K562 (cell line): ENCODE results near the gene SLC12A3. TPM values are rescaled to one million over a fixed set of nuclear protein-coding genes. Genes with fewer than 3 reads are reported as not detected.

Source experiments
- CBFA2T3 ChIP-seq: fragments of 450-650 bp; IDR thresholded peaks from 2 replicates; pipeline ENCODE4 v1.6.1; 2017
- CSDE1 ChIP-seq, 2 experiments: fragments of 450-650 bp; IDR thresholded peaks; 2 replicates each; pipeline ENCODE4 v1.6.1; 2016; ENCODE audit warnings: mild to moderate bottlenecking in 1 of 2
- EP300 ChIP-seq: IDR thresholded peaks from 2 replicates; pipeline ENCODE4 v1.6.1; 2012; ENCODE audit warnings: low read length, improper control_type of control experiment
- TRIM28 ChIP-seq: fragments of 450-650 bp; IDR thresholded peaks from 2 replicates; pipeline ENCODE4 v1.6.1; 2017
- ZBTB17 ChIP-seq: fragments of 450-650 bp; formaldehyde crosslinking; IDR thresholded peaks from 2 replicates; pipeline ENCODE4 v1.4.0; 2020; ENCODE audit warnings: mild to moderate bottlenecking
- ZFX ChIP-seq: sonication (generic); formaldehyde crosslinking; IDR thresholded peaks from 2 replicates; pipeline ENCODE4 v1.8.0; 2022; ENCODE audit warnings: mild to moderate bottlenecking, missing genetic modification reagents, moderate library complexity
- ZNF165 ChIP-seq: fragments of 250-450 bp; sonication (Bioruptor Pico); IDR thresholded peaks from 2 replicates; pipeline ENCODE4 v1.4.0; 2020; ENCODE audit warnings: borderline replicate concordance
- ZNF583 ChIP-seq: fragments of 250-450 bp; sonication (Bioruptor Pico); IDR thresholded peaks from 2 replicates; pipeline ENCODE4 v1.4.0; 2020
- polyA plus RNA-seq, 8 experiments: library from polyadenylated mRNA; depleted of rRNA in 4 of 8; stranded (reverse) in 5 of 8; unstranded in 3 of 8; fragments of >200 nt; fragmentation: Nextera tagmentation in 2 of 8; fragmentation: Illumina TruSeq in 1 of 8; extraction: Ambion mirVana in 2 of 8; extraction: Trizol in 1 of 8; gene quantifications; 2 replicates each; pipeline versions ENCODE4 v1.2.1 to v1.2.3, GENCODE V29; 2011 to 2014; ENCODE audit warnings: inconsistent platforms in 1 of 8, missing spikeins in 1 of 8
- total RNA-seq, 7 experiments: library from RNA; depleted of rRNA in 6 of 7; stranded (reverse); fragments of >200 nt in 6 of 7; fragmentation: Illumina TruSeq in 2 of 7; extraction: Trizol in 2 of 7; gene quantifications; 2 replicates each; pipeline versions ENCODE4 v1.2.1 to v1.2.3, GENCODE V29; 2011 to 2021; ENCODE audit warnings: low replicate concordance in 1 of 7
- TF ChIP-seq, protein P1 (sequence below): sonication (generic); formaldehyde crosslinking; IDR thresholded peaks from 2 replicates; pipeline ENCODE4 v1.8.1; 2022; ENCODE audit warnings: missing genetic modification reagents
- TF ChIP-seq, protein P2 (sequence below): fragments of 450-650 bp; formaldehyde crosslinking; IDR thresholded peaks from 2 replicates; pipeline ENCODE4 v1.4.0; 2020; ENCODE audit warnings: mild to moderate bottlenecking, moderate library complexity
- TF ChIP-seq, protein P3 (sequence below): fragments of 200-800 bp; sonication (Bioruptor generic); IDR thresholded peaks from 2 replicates; pipeline ENCODE4 v1.6.1; 2017; ENCODE audit warnings: missing genetic modification characterization, missing compliant biosample characterization
- TF ChIP-seq, protein P4 (sequence below), 2 experiments: fragments of 450-650 bp in 1 of 2; sonication (generic) in 1 of 2; formaldehyde crosslinking; conservative IDR thresholded peaks; 2 replicates each; pipeline versions ENCODE4 v1.4.0 to v1.8.1; 2020 to 2022; ENCODE audit warnings: mild to moderate bottlenecking in 1 of 2, missing genetic modification reagents in 1 of 2
- TF ChIP-seq, protein P5 (sequence below): fragments of 200-800 bp; sonication (Bioruptor generic); IDR thresholded peaks from 2 replicates; pipeline ENCODE4 v1.6.1; 2017; ENCODE audit warnings: missing genetic modification characterization, missing compliant biosample characterization
- TF ChIP-seq, protein P6 (sequence below): fragments of 450-650 bp; formaldehyde crosslinking; IDR thresholded peaks from 2 replicates; pipeline ENCODE4 v1.4.0; 2020; ENCODE audit warnings: mild to moderate bottlenecking, moderate library complexity
- TF ChIP-seq, protein P7 (sequence below): fragments of 250-450 bp; sonication (Bioruptor Pico); IDR thresholded peaks from 2 replicates; pipeline ENCODE4 v1.8.0; 2022; ENCODE audit warnings: moderate library complexity, mild to moderate bottlenecking, inconsistent platforms
- TF ChIP-seq, protein P8 (sequence below): fragments of 250-450 bp; sonication (Bioruptor Pico); IDR thresholded peaks from 2 replicates; pipeline ENCODE4 v1.8.0; 2021; ENCODE audit warnings: mild to moderate bottlenecking, moderate library complexity

The SLC12A3 gene
- total and polyA plus RNA-seq, 9 of the 15 experiments (the other 6 are each of a cell fraction or from before 2014, with no cell fraction given): not detected

DNA sequence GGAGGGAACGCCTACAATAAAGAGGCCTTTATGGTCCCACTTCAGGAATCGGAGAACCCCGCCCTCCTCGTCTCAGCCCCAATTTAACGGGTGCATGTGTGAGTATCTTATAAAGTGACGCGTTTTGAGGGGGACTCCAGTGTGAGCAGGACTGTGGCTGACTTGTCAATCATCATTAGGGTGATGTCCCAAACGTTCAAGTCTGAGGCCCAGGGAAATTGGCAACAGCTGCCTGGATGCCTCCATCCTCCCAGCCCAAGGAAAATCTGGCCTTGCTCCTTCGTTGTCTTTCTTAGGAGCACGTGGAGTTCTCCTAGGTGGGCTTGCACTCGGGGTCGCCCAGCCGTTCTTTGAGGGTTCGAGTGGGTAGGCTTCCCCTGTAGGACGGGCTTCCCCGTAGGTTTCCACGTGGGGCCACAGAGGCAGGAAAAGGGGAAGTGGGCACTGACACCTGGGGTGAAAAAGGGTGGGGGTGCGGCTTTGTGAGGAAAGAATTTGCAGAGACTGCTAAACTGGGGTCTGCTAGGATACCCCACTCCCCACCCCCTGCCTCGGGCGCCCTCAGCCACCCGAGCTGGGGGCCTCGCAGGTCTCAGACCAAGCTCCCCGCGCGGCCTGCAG lies 66.4 kb downstream of the SLC12A3 start (continued):
- TF ChIP-seq ZNF165 (CRISPR knock-in tag) (peak; percentile 87), ZFX (peak; percentile 81; the same call in 1 of the 2 replicates), CBFA2T3 (no peak), TRIM28 (no peak), CSDE1 (IDR thresholded peaks at IDR 0.05) (0 out of 4 replicates have a peak, but pooled peaks of 1 of the 2 experiments have one; percentile 8), ZBTB17 (CRISPR knock-in tag) (peak; percentile 53), EP300 (no peak), ZNF583 (CRISPR knock-in tag) (peak; percentile 68)
- TF ChIP-seq, protein P1, sequence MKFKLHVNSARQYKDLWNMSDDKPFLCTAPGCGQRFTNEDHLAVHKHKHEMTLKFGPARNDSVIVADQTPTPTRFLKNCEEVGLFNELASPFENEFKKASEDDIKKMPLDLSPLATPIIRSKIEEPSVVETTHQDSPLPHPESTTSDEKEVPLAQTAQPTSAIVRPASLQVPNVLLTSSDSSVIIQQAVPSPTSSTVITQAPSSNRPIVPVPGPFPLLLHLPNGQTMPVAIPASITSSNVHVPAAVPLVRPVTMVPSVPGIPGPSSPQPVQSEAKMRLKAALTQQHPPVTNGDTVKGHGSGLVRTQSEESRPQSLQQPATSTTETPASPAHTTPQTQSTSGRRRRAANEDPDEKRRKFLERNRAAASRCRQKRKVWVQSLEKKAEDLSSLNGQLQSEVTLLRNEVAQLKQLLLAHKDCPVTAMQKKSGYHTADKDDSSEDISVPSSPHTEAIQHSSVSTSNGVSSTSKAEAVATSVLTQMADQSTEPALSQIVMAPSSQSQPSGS (CRISPR knock-in tag): no peak
- TF ChIP-seq, protein P2, sequence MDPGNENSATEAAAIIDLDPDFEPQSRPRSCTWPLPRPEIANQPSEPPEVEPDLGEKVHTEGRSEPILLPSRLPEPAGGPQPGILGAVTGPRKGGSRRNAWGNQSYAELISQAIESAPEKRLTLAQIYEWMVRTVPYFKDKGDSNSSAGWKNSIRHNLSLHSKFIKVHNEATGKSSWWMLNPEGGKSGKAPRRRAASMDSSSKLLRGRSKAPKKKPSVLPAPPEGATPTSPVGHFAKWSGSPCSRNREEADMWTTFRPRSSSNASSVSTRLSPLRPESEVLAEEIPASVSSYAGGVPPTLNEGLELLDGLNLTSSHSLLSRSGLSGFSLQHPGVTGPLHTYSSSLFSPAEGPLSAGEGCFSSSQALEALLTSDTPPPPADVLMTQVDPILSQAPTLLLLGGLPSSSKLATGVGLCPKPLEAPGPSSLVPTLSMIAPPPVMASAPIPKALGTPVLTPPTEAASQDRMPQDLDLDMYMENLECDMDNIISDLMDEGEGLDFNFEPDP (CRISPR knock-in tag): 0 out of 2 replicates have a peak, but pooled peaks have one; percentile 43
- TF ChIP-seq, protein P3, sequence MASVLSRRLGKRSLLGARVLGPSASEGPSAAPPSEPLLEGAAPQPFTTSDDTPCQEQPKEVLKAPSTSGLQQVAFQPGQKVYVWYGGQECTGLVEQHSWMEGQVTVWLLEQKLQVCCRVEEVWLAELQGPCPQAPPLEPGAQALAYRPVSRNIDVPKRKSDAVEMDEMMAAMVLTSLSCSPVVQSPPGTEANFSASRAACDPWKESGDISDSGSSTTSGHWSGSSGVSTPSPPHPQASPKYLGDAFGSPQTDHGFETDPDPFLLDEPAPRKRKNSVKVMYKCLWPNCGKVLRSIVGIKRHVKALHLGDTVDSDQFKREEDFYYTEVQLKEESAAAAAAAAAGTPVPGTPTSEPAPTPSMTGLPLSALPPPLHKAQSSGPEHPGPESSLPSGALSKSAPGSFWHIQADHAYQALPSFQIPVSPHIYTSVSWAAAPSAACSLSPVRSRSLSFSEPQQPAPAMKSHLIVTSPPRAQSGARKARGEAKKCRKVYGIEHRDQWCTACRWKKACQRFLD (CRISPR knock-in tag): peak; percentile 36; the same call in 1 of the 2 replicates
- TF ChIP-seq, protein P4, sequence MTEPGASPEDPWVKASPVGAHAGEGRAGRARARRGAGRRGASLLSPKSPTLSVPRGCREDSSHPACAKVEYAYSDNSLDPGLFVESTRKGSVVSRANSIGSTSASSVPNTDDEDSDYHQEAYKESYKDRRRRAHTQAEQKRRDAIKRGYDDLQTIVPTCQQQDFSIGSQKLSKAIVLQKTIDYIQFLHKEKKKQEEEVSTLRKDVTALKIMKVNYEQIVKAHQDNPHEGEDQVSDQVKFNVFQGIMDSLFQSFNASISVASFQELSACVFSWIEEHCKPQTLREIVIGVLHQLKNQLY (CRISPR knock-in tag; conservative IDR thresholded peaks at IDR 0.05): 0 out of 4 replicates have a peak, but pooled peaks of 1 of the 2 experiments have one; percentile 40
- TF ChIP-seq, protein P5, sequence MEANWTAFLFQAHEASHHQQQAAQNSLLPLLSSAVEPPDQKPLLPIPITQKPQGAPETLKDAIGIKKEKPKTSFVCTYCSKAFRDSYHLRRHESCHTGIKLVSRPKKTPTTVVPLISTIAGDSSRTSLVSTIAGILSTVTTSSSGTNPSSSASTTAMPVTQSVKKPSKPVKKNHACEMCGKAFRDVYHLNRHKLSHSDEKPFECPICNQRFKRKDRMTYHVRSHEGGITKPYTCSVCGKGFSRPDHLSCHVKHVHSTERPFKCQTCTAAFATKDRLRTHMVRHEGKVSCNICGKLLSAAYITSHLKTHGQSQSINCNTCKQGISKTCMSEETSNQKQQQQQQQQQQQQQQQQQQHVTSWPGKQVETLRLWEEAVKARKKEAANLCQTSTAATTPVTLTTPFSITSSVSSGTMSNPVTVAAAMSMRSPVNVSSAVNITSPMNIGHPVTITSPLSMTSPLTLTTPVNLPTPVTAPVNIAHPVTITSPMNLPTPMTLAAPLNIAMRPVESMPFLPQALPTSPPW (CRISPR knock-in tag): peak; percentile 56; the same call in 1 of the 2 replicates
- TF ChIP-seq, protein P6, sequence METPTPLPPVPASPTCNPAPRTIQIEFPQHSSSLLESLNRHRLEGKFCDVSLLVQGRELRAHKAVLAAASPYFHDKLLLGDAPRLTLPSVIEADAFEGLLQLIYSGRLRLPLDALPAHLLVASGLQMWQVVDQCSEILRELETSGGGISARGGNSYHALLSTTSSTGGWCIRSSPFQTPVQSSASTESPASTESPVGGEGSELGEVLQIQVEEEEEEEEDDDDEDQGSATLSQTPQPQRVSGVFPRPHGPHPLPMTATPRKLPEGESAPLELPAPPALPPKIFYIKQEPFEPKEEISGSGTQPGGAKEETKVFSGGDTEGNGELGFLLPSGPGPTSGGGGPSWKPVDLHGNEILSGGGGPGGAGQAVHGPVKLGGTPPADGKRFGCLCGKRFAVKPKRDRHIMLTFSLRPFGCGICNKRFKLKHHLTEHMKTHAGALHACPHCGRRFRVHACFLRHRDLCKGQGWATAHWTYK (CRISPR knock-in tag): peak; percentile 41; the same call in 1 of the 2 replicates
- TF ChIP-seq, protein P7, sequence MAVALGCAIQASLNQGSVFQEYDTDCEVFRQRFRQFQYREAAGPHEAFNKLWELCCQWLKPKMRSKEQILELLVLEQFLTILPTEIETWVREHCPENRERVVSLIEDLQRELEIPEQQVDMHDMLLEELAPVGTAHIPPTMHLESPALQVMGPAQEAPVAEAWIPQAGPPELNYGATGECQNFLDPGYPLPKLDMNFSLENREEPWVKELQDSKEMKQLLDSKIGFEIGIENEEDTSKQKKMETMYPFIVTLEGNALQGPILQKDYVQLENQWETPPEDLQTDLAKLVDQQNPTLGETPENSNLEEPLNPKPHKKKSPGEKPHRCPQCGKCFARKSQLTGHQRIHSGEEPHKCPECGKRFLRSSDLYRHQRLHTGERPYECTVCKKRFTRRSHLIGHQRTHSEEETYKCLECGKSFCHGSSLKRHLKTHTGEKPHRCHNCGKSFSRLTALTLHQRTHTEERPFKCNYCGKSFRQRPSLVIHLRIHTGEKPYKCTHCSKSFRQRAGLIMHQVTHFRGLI (CRISPR knock-in tag): peak; percentile 35; the same call in 1 of the 2 replicates
- TF ChIP-seq, protein P8, sequence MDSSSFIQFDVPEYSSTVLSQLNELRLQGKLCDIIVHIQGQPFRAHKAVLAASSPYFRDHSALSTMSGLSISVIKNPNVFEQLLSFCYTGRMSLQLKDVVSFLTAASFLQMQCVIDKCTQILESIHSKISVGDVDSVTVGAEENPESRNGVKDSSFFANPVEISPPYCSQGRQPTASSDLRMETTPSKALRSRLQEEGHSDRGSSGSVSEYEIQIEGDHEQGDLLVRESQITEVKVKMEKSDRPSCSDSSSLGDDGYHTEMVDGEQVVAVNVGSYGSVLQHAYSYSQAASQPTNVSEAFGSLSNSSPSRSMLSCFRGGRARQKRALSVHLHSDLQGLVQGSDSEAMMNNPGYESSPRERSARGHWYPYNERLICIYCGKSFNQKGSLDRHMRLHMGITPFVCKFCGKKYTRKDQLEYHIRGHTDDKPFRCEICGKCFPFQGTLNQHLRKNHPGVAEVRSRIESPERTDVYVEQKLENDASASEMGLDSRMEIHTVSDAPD (CRISPR knock-in tag): peak; percentile 64; the same call in 1 of the 2 replicates
